Measurements from ENCODE around the gene CDIP1. TPM values are rescaled to one million over a fixed set of nuclear protein-coding genes. Genes with fewer than 3 reads are reported as not detected.
"Not testable (repeated sequence)": the region's sequence is repeated elsewhere in the genome, so short reads cannot be mapped to it uniquely, and the experiment has no call there.

Gene CDIP1
- 49.4 and 55.2 TPM in 2 replicates for total RNA-seq

GRCh38 chr16:4538350-4539235 is at the start of gene CDIP1:
Gene CDIP1, minus strand, starts transcription at chr16:4538773. Its CDS starts 24,643 bp downstream, at chr16:4514130.
- H3K27ac Mint-ChIP-seq = peak within 1 kb of the TSS; percentile 89
- peak; percentile 97 for DNase-seq
- H3K9me3 Mint-ChIP-seq = peaks cover 11% of the 10 kb centered on the region
- H3K27me3 Mint-ChIP-seq = peaks cover 4% of the 10 kb centered on the region
- H3K36me3 Mint-ChIP-seq (ENCODE audit: low read depth) = peaks cover 19% of the 10 kb centered on the region
- H3K4me3 Mint-ChIP-seq = peak within 1 kb of the TSS; percentile 85
- H3K4me1 Mint-ChIP-seq = peaks cover 31% of the 10 kb centered on the region
- intact Hi-C loops (cut with micrococcal nuclease) = loop anchor here (1.0 to 10.0 kb wide), 6 partner anchors 9 to 416 kb away; partner anchors contain the start of genes DNAJA3, HMOX2 and SEC14L5

GRCh38 chr16:4586291-4586690 is 47.7 kb upstream of the CDIP1 start:
- no peak overlapping the region for H3K4me3 Mint-ChIP-seq
- H3K27me3 Mint-ChIP-seq = peaks cover 10% of the 10 kb centered on the region
- no peak for DNase-seq
- intact Hi-C loops (cut with micrococcal nuclease) = no loop called here
- peaks cover 4% of the 10 kb centered on the region for H3K4me1 Mint-ChIP-seq
- no peaks in the 10 kb centered on the region for H3K36me3 Mint-ChIP-seq (ENCODE audit: low read depth)
- no peaks in the 10 kb centered on the region for H3K9me3 Mint-ChIP-seq
- H3K27ac Mint-ChIP-seq = no peak overlapping the region

GRCh38 chr16:4583906-4584305 is 45.3 kb upstream of the CDIP1 start:
- Mint-ChIP-seq H3K27me3 (peaks cover 10% of the 10 kb centered on the region), H3K9me3 (no peaks in the 10 kb centered on the region), H3K4me1 (peaks cover 4% of the 10 kb centered on the region), H3K4me3 (no peak overlapping the region), H3K36me3 (ENCODE audit: low read depth) (no peaks in the 10 kb centered on the region), H3K27ac (no peak overlapping the region)
- intact Hi-C loops (cut with micrococcal nuclease) = no loop called here
- no peak for DNase-seq

- Mint-ChIP-seq H3K4me1 (no peaks in the 10 kb centered on the region), H3K27ac (no peak overlapping the region), H3K27me3 (no peaks in the 10 kb centered on the region), H3K4me3 (no peak overlapping the region), H3K36me3 (ENCODE audit: low read depth) (no peaks in the 10 kb centered on the region), H3K9me3 (no peaks in the 10 kb centered on the region)
- no peak for DNase-seq
- intact Hi-C loops (cut with micrococcal nuclease) = no loop called here
Observed at GRCh38 chr16:4580250-4580649, 41.7 kb upstream of the CDIP1 start.

GRCh38 chr16:4578961-4579530 is 40.5 kb upstream of the CDIP1 start:
- intact Hi-C loops (cut with micrococcal nuclease) = no loop called here
- Mint-ChIP-seq H3K36me3 (ENCODE audit: low read depth) (no peaks in the 10 kb centered on the region), H3K27me3 (no peaks in the 10 kb centered on the region), H3K27ac (no peak overlapping the region), H3K4me3 (no peak overlapping the region), H3K9me3 (no peaks in the 10 kb centered on the region), H3K4me1 (no peaks in the 10 kb centered on the region)
- no peak for DNase-seq

GRCh38 chr16:4576008-4576407 is 37.4 kb upstream of the CDIP1 start:
- H3K36me3 Mint-ChIP-seq (ENCODE audit: low read depth) = no peaks in the 10 kb centered on the region

GRCh38 chr16:4574919-4575705 is 36.5 kb upstream of the CDIP1 start:
- Mint-ChIP-seq H3K9me3 (no peaks in the 10 kb centered on the region), H3K4me1 (no peaks in the 10 kb centered on the region), H3K27ac (no peak overlapping the region), H3K27me3 (no peaks in the 10 kb centered on the region), H3K4me3 (no peak overlapping the region), H3K36me3 (ENCODE audit: low read depth) (no peaks in the 10 kb centered on the region)
- intact Hi-C loops (cut with micrococcal nuclease) = no loop called here
- no peak for DNase-seq

More at GRCh38 chr16:4576008-4576407, 37.4 kb upstream of the CDIP1 start:
- Mint-ChIP-seq H3K9me3 (no peaks in the 10 kb centered on the region), H3K4me1 (no peaks in the 10 kb centered on the region), H3K27ac (no peak overlapping the region), H3K4me3 (no peak overlapping the region), H3K27me3 (no peaks in the 10 kb centered on the region)
- no peak for DNase-seq
- intact Hi-C loops (cut with micrococcal nuclease) = no loop called here

- intact Hi-C loops (cut with micrococcal nuclease); H3K4me1 Mint-ChIP-seq; H3K27me3 Mint-ChIP-seq; H3K4me3 Mint-ChIP-seq; DNase-seq; H3K27ac Mint-ChIP-seq; H3K36me3 Mint-ChIP-seq (ENCODE audit: low read depth); H3K9me3 Mint-ChIP-seq: not testable (repeated sequence)
Observed at GRCh38 chr16:4573926-4574325, 35.4 kb upstream of the CDIP1 start.

- no peaks in the 10 kb centered on the region for H3K9me3 Mint-ChIP-seq
- H3K27ac Mint-ChIP-seq = no peak overlapping the region
- H3K4me1 Mint-ChIP-seq = peaks cover 3% of the 10 kb centered on the region
- intact Hi-C loops (cut with micrococcal nuclease) = no loop called here
- H3K36me3 Mint-ChIP-seq (ENCODE audit: low read depth) = no peaks in the 10 kb centered on the region
- no peak overlapping the region for H3K4me3 Mint-ChIP-seq
- H3K27me3 Mint-ChIP-seq = peaks cover 2% of the 10 kb centered on the region
- DNase-seq = no peak
Observed at GRCh38 chr16:4572715-4573114, 34.1 kb upstream of the CDIP1 start.

- Mint-ChIP-seq H3K36me3 (ENCODE audit: low read depth) (no peaks in the 10 kb centered on the region), H3K9me3 (no peaks in the 10 kb centered on the region), H3K27ac (no peak overlapping the region), H3K4me1 (peaks cover 5% of the 10 kb centered on the region), H3K27me3 (peaks cover 8% of the 10 kb centered on the region), H3K4me3 (no peak overlapping the region)
- intact Hi-C loops (cut with micrococcal nuclease) = no loop called here
- DNase-seq = no peak
Observed at GRCh38 chr16:4570688-4571321, 32.2 kb upstream of the CDIP1 start.

- no peak for DNase-seq
- no peak overlapping the region for H3K4me3 Mint-ChIP-seq
- H3K27me3 Mint-ChIP-seq = peaks cover 8% of the 10 kb centered on the region
- H3K9me3 Mint-ChIP-seq = no peaks in the 10 kb centered on the region
- H3K27ac Mint-ChIP-seq = no peak overlapping the region
- H3K36me3 Mint-ChIP-seq (ENCODE audit: low read depth) = no peaks in the 10 kb centered on the region
- peaks cover 5% of the 10 kb centered on the region for H3K4me1 Mint-ChIP-seq
- intact Hi-C loops (cut with micrococcal nuclease) = no loop called here
Observed at GRCh38 chr16:4570086-4570485, 31.5 kb upstream of the CDIP1 start.

- Mint-ChIP-seq H3K27me3 (peaks cover 8% of the 10 kb centered on the region), H3K27ac (no peak overlapping the region), H3K4me3 (no peak overlapping the region), H3K36me3 (ENCODE audit: low read depth) (no peaks in the 10 kb centered on the region), H3K9me3 (no peaks in the 10 kb centered on the region), H3K4me1 (peaks cover 5% of the 10 kb centered on the region)
- intact Hi-C loops (cut with micrococcal nuclease) = no loop called here
- DNase-seq = no peak
Observed at GRCh38 chr16:4566144-4566543, 27.6 kb upstream of the CDIP1 start.

GRCh38 chr16:4564661-4565267 is 26.2 kb upstream of the CDIP1 start:
- H3K9me3 Mint-ChIP-seq = no peaks in the 10 kb centered on the region
- H3K36me3 Mint-ChIP-seq (ENCODE audit: low read depth) = no peaks in the 10 kb centered on the region
- no peak overlapping the region for H3K4me3 Mint-ChIP-seq
- DNase-seq = no peak
- intact Hi-C loops (cut with micrococcal nuclease) = no loop called here
- peaks cover 8% of the 10 kb centered on the region for H3K27me3 Mint-ChIP-seq
- H3K4me1 Mint-ChIP-seq = peaks cover 4% of the 10 kb centered on the region
- no peak overlapping the region for H3K27ac Mint-ChIP-seq

All from activated CD4-positive, alpha-beta T cell treated with anti-CD3 and anti-CD28 coated beads, Interleukin-2, amount 10 ng/mL, durations not matched to agents 24 days and 14 days (primary cell).